SK-N-SH (cell line): ENCODE data around the gene HMMR. TPM values are rescaled to one million over a fixed set of nuclear protein-coding genes. Genes with fewer than 3 reads are reported as not detected.
A peak's percentile ranks its signal among the peaks of the same experiment; 100 is the strongest.

Experiments used
- CTCF ChIA-PET: fragments of 300-600, 350-600 bp; formaldehyde crosslinking; extraction: SDS; loops from one replicate; lab custom pipeline; 2021; lab: Yijun Ruan, JAX
- POLR2A ChIA-PET: fragments of 350-600 bp; sonication (Branson Sonifier 250); formaldehyde crosslinking; extraction: SDS; loops from one replicate; lab custom pipeline; 2020; ENCODE audit warnings: antibody characterized with exemption, inconsistent platforms; lab: Yijun Ruan, JAX
- DNase-seq: peaks from one replicate; pipeline ENCODE4 v3.0.0; 2012
- H2AFZ ChIP-seq: fragments of 200-600 bp; sonication (generic); 2 replicates; pipeline ENCODE4 v1.8.1; 2016; ENCODE audit warnings: antibody characterized with exemption, mild to moderate bottlenecking, low read depth
- H3F3A ChIP-seq: fragments of 200-600 bp; sonication (generic); replicated peaks from 2 replicates; pipeline ENCODE3; 2016; ENCODE audit warnings: antibody characterized with exemption, mild to moderate bottlenecking; ENCODE audit not compliant: insufficient read depth
- H3K27ac ChIP-seq, 2 experiments: fragments of 200-500 bp in 1 of 2; fragments of 200-600 bp in 1 of 2; sonication (Bioruptor generic) in 1 of 2; sonication (generic), shearing (Covaris generic) in 1 of 2; 2 replicates each; pipeline versions ENCODE4 v1.5.1 to v1.6.1; 2014 to 2016; ENCODE audit warnings: low read depth in 2 of 2, inconsistent platforms in 1 of 2, low read length in 1 of 2, mild to moderate bottlenecking in 1 of 2, mixed read lengths in 1 of 2
- H3K27me3 ChIP-seq: fragments of 200-600 bp; sonication (generic), shearing (Covaris generic); 2 replicates; pipeline ENCODE4 v1.6.1; 2016; ENCODE audit warnings: mixed run types; ENCODE audit not compliant: insufficient read depth
- H3K36me3 ChIP-seq, 2 experiments: fragments of 200-500 bp in 1 of 2; fragments of 200-600 bp in 1 of 2; sonication (Bioruptor generic) in 1 of 2; sonication (generic) in 1 of 2; replicated peaks in 1 of 2; 2 replicates each; pipeline versions ENCODE3 to v1.5.1; 2014 to 2016; ENCODE audit warnings: low read length in 1 of 2, mild to moderate bottlenecking in 1 of 2; ENCODE audit not compliant: insufficient read depth in 2 of 2, control insufficient read depth in 1 of 2
- H3K4me1 ChIP-seq, 2 experiments: fragments of 200-500 bp in 1 of 2; fragments of 200-600 bp in 1 of 2; sonication (Bioruptor generic) in 1 of 2; sonication (generic), shearing (Covaris generic) in 1 of 2; 2 replicates each; pipeline versions ENCODE4 v1.5.1 to v1.6.1; 2014 to 2016; ENCODE audit warnings: low read depth in 1 of 2, low read length in 1 of 2, mixed run types in 1 of 2; ENCODE audit not compliant: insufficient read depth in 2 of 2, control insufficient read depth in 1 of 2
- H3K4me2 ChIP-seq: fragments of 200-600 bp; sonication (generic), shearing (Covaris generic); 2 replicates; pipeline ENCODE4 v1.6.1; 2017; ENCODE audit warnings: mixed run types
- H3K4me3 ChIP-seq, 2 experiments: fragments of 200-500 bp in 1 of 2; fragments of 200-600 bp in 1 of 2; sonication (Bioruptor generic) in 1 of 2; sonication (generic), shearing (Covaris generic) in 1 of 2; 2 replicates each; pipeline versions ENCODE4 v1.5.1 to v1.8.1; 2014 to 2016; ENCODE audit warnings: low read depth in 2 of 2, inconsistent platforms in 1 of 2, low read length in 1 of 2, mild to moderate bottlenecking in 1 of 2, mixed read lengths in 1 of 2, moderate library complexity in 1 of 2
- H3K79me2 ChIP-seq: fragments of 200-600 bp; sonication (generic); 2 replicates; pipeline ENCODE4 v1.8.1; 2017; ENCODE audit warnings: mild to moderate bottlenecking; ENCODE audit not compliant: insufficient read depth
- H3K9ac ChIP-seq: fragments of 200-600 bp; sonication (generic); 2 replicates; pipeline ENCODE4 v1.6.1; 2017; ENCODE audit warnings: mixed run types
- H3K9me2 ChIP-seq: fragments of 200-600 bp; sonication (generic); 2 replicates; pipeline ENCODE4 v1.6.1; 2017; ENCODE audit warnings: mixed run types
- H3K9me3 ChIP-seq: fragments of 200-600 bp; sonication (generic); 2 replicates; pipeline ENCODE4 v1.6.1; 2017; ENCODE audit warnings: mixed run types, mild to moderate bottlenecking, moderate library complexity
- H4K20me1 ChIP-seq: fragments of 200-600 bp; sonication (generic); 2 replicates; pipeline ENCODE4 v1.6.1; 2017; ENCODE audit warnings: mild to moderate bottlenecking, mixed run types; ENCODE audit not compliant: insufficient read depth
- CTCF ChIP-seq: fragments of 200-600 bp; sonication (generic); IDR thresholded peaks from 2 replicates; pipeline ENCODE4 v1.6.1; 2017; ENCODE audit warnings: antibody characterized with exemption, mild to moderate bottlenecking, moderate library complexity
- ELF1 ChIP-seq: IDR thresholded peaks from 2 replicates; pipeline ENCODE4 v1.4.0; 2012
- GABPA ChIP-seq: IDR thresholded peaks from 2 replicates; pipeline ENCODE4 v1.4.0; 2012; ENCODE audit warnings: low read depth, mild to moderate bottlenecking
- JUND ChIP-seq: IDR thresholded peaks from 2 replicates; pipeline ENCODE4 v1.4.0; 2012
- MXI1 ChIP-seq: IDR thresholded peaks from 2 replicates; pipeline ENCODE4 v1.6.1; 2012; ENCODE audit warnings: mild to moderate bottlenecking, low read depth, low read length, improper control_type of control experiment
- NFIC ChIP-seq: IDR thresholded peaks from 2 replicates; pipeline ENCODE4 v1.4.0; 2012; ENCODE audit warnings: borderline replicate concordance
- SIN3A ChIP-seq: IDR thresholded peaks from 2 replicates; pipeline ENCODE4 v1.6.1; 2012; ENCODE audit warnings: low read depth, mild to moderate bottlenecking, low read length, moderate library complexity, borderline replicate concordance
- TAF1 ChIP-seq: IDR thresholded peaks from 2 replicates; pipeline ENCODE4 v1.6.1; 2012; ENCODE audit warnings: low read depth, mild to moderate bottlenecking, low read length, moderate library complexity, borderline replicate concordance
- TCF12 ChIP-seq: IDR thresholded peaks from 2 replicates; pipeline ENCODE4 v1.4.0; 2012
- TEAD4 ChIP-seq: IDR thresholded peaks from 2 replicates; pipeline ENCODE4 v1.4.0; 2012; ENCODE audit warnings: mild to moderate bottlenecking, borderline replicate concordance; ENCODE audit not compliant: insufficient read depth
- YY1 ChIP-seq: IDR thresholded peaks from 2 replicates; pipeline ENCODE4 v1.4.0; 2012; ENCODE audit warnings: low read depth, mild to moderate bottlenecking
- WGBS: methylation state at CpG from one replicate; pipeline ENCODE4 v1.1.6; 2017; ENCODE audit warnings: low lambda C conversion rate; 5-methylcytosine and 5-hydroxymethylcytosine counted together
- polyA plus RNA-seq, 3 experiments: library from polyadenylated mRNA; depleted of rRNA; stranded (reverse); fragments of >200 nt; gene quantifications; 2 replicates each; pipeline ENCODE4 v1.2.3, GENCODE V29; 2012
- TF ChIP-seq, protein P1 (sequence below): IDR thresholded peaks from 2 replicates; pipeline ENCODE4 v1.4.0; 2012; ENCODE audit warnings: low read depth
- TF ChIP-seq, protein P2 (sequence below): fragments of 150-350 bp; IDR thresholded peaks from 2 replicates; pipeline ENCODE4 v1.6.1; 2016; ENCODE audit warnings: mild to moderate bottlenecking, low read depth, low read length
- TF ChIP-seq, protein P3 (sequence below): IDR thresholded peaks from 2 replicates; pipeline ENCODE4 v1.4.0; 2012; ENCODE audit warnings: low read depth, borderline replicate concordance

HMMR gene
- polyA plus RNA-seq, 1 of the 3 experiments (the other 2 are of a cell fraction): 7.7 TPM

DNA sequence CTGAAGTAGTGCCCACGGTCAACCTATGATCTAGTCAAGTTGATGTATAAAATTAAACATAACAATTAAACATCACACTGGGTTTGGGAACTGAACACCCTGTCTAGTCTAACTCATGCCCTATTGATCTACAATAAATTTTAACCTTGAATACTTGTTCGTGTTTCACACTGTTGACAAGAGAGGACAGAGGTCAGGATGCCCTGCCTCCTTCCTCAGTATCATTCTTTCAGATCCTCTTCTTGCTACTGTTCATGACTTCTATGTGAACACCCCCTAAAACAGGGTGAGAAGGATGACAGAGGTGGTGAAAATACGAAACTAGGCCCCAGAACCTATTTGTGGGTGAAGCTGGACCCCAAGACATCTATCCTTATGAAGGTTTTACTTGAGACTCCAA lies 36.9 kb downstream of the HMMR start:
- CTCF ChIA-PET: interaction anchor here (2.6 kb wide), 1 partner anchor 23 kb away, joined by 9 read pairs; no protein-coding TSS in a partner anchor
- Histone ChIP-seq H3K79me2 (no peaks in the 10 kb centered on the region), H2AFZ (no peak overlapping the region), H3F3A (peaks cover under 1% of the 10 kb centered on the region), H3K36me3 (peaks cover 0 to 5% of the 10 kb centered on the region in 2 experiments), H3K27ac (no peak overlapping the region), H3K4me2 (no peak overlapping the region), H3K27me3 (no peaks in the 10 kb centered on the region), H3K4me1 (no peaks in the 10 kb centered on the region; a peak in 1 of 4 replicates), H4K20me1 (no peaks in the 10 kb centered on the region), H3K4me3 (no peak overlapping the region), H3K9ac (no peak overlapping the region), H3K9me3 (no peaks in the 10 kb centered on the region), H3K9me2 (no peaks in the 10 kb centered on the region)
- DNase-seq: no peak
- POLR2A ChIA-PET: no interaction called here
- 90% methylated on average over 3 of the region's 3 CpGs for WGBS
- TF ChIP-seq TEAD4: no peak
- no peak for TF ChIP-seq MXI1
- TF ChIP-seq GABPA: no peak
- no peak for TF ChIP-seq SIN3A
- no peak for TF ChIP-seq ELF1
- no peak for TF ChIP-seq CTCF
- TF ChIP-seq TCF12: no peak
- TF ChIP-seq, protein P1, sequence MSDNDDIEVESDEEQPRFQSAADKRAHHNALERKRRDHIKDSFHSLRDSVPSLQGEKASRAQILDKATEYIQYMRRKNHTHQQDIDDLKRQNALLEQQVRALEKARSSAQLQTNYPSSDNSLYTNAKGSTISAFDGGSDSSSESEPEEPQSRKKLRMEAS: no peak

- Histone ChIP-seq H3K4me1 (peaks cover 0 to 3% of the 10 kb centered on the region in 2 experiments; a peak in 3 of 4 replicates), H3K9me2 (no peaks in the 10 kb centered on the region), H3K4me3 (no peak overlapping the region), H3K4me2 (no peak overlapping the region), H3K79me2 (no peaks in the 10 kb centered on the region), H3K27me3 (no peaks in the 10 kb centered on the region), H3K36me3 (no peaks in the 10 kb centered on the region), H3K27ac (no peak overlapping the region), H3K9ac (no peak overlapping the region), H3F3A (peaks cover 5% of the 10 kb centered on the region), H2AFZ (no peak overlapping the region), H3K9me3 (no peaks in the 10 kb centered on the region), H4K20me1 (no peaks in the 10 kb centered on the region)
- DNase-seq: no peak
- 61% methylated on average over 1 of the region's 1 CpG for WGBS
- TF ChIP-seq JUND (peak; percentile 32; the same call in 1 of the 2 replicates), ELF1 (no peak), TCF12 (0 out of 2 replicates have a peak, but pooled peaks have one; percentile 9)
- CTCF ChIA-PET: interaction anchor here (0.6 to 1.3 kb wide), 2 partner anchors 26 to 34 kb away, joined by 3 to 4 read pairs; no protein-coding TSS in a partner anchor
- POLR2A ChIA-PET: no interaction called here
Measured at GRCh38 chr5:163498886-163499285, 38.5 kb downstream of the HMMR start.

DNA sequence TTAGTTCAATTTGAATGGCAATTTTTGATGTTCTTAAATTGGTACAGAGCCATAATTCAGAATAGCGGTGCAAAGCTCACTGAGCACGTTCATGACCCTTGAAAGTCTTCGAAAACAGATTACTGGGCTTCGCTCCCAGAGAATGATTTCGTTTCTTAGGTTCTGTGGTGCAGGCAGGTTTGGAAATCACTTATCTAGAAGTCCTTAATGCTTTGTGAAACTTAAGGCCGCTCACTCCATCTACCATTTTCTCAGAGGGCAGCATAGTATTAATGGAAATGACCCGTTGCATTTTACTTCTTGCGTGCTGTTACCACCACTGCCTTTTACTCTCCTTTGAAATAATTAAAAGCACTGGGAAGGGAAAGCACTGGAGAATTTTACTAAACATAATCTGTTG lies 42.1 kb downstream of the HMMR start:
- POLR2A ChIA-PET: interaction anchor here (1.0 kb wide), 1 partner anchor 43 kb away, joined by 5 read pairs; the partner anchor contains the start of genes HMMR and NUDCD2
- peak overlapping the region; percentile 70 to 86 for H3K4me3 ChIP-seq
- H3K4me2 ChIP-seq: peak overlapping the region; percentile 87
- peak overlapping the region; percentile 97 for H2AFZ ChIP-seq
- peaks cover 2 to 5% of the 10 kb centered on the region in 2 experiments for H3K4me1 ChIP-seq
- H3K36me3 ChIP-seq: no peaks in the 10 kb centered on the region
- H4K20me1 ChIP-seq: peaks cover 18% of the 10 kb centered on the region
- no peaks in the 10 kb centered on the region for H3K9me3 ChIP-seq
- H3K27me3 ChIP-seq: no peaks in the 10 kb centered on the region
- H3F3A ChIP-seq: peaks cover 10% of the 10 kb centered on the region
- CTCF ChIA-PET: interaction anchor here (0.6 to 2.2 kb wide), 6 partner anchors 13 to 37 kb away, joined by 3 to 17 read pairs (median 3); no protein-coding TSS in a partner anchor
- no peak for DNase-seq
- peak overlapping the region; percentile 87; the same call in 1 of the 2 replicates for H3K9ac ChIP-seq
- H3K27ac ChIP-seq: peak overlapping the region; percentile 92 to 95
- H3K79me2 ChIP-seq: peaks cover 30% of the 10 kb centered on the region
- H3K9me2 ChIP-seq: no peaks in the 10 kb centered on the region
- 91% methylated on average over 8 of the region's 8 CpGs for WGBS
- TF ChIP-seq, protein P2, sequence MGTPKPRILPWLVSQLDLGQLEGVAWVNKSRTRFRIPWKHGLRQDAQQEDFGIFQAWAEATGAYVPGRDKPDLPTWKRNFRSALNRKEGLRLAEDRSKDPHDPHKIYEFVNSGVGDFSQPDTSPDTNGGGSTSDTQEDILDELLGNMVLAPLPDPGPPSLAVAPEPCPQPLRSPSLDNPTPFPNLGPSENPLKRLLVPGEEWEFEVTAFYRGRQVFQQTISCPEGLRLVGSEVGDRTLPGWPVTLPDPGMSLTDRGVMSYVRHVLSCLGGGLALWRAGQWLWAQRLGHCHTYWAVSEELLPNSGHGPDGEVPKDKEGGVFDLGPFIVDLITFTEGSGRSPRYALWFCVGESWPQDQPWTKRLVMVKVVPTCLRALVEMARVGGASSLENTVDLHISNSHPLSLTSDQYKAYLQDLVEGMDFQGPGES: no peak
- TF ChIP-seq MXI1 (no peak), SIN3A (no peak), TAF1 (no peak), NFIC (no peak), YY1 (no peak), CTCF (no peak)
- TF ChIP-seq, protein P3, sequence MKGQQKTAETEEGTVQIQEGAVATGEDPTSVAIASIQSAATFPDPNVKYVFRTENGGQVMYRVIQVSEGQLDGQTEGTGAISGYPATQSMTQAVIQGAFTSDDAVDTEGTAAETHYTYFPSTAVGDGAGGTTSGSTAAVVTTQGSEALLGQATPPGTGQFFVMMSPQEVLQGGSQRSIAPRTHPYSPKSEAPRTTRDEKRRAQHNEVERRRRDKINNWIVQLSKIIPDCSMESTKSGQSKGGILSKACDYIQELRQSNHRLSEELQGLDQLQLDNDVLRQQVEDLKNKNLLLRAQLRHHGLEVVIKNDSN: no peak
